Tibial nerve (tissue), 4 donors: ENCODE results near the gene PCCB. TPM values are rescaled to one million over a fixed set of nuclear protein-coding genes. Genes with fewer than 3 reads are reported as not detected.

Experiments
- DNase-seq, 2 donors: peaks; one replicate each; pipeline ENCODE4 v3.0.0-alpha.2; 2019; ENCODE audit warnings: low spot score in 2 of 2
- H3K27ac ChIP-seq, 4 donors: fragments of 200-600 bp; sonication (generic) in 3 of 4; one replicate each; pipeline ENCODE4 v1.5.1; 2017 to 2019; ENCODE audit warnings: mild to moderate bottlenecking in 1 of 4
- H3K27me3 ChIP-seq, 2 donors: fragments of 200-600 bp; sonication (generic) in 1 of 2; one replicate each; pipeline versions ENCODE4 v1.5.1 to v1.6.0; 2017 to 2019
- H3K36me3 ChIP-seq, 3 donors: fragments of 200-600 bp; sonication (generic); one replicate each; pipeline ENCODE4 v1.5.1; 2018 to 2019
- H3K4me1 ChIP-seq, 4 donors: fragments of 200-600 bp; sonication (generic) in 3 of 4; one replicate each; pipeline ENCODE4 v1.5.1; 2017 to 2019
- H3K4me3 ChIP-seq, 4 donors: fragments of 200-600 bp; sonication (generic) in 3 of 4; one replicate each; pipeline ENCODE4 v1.5.1; 2017 to 2019; ENCODE audit warnings: mild to moderate bottlenecking in 1 of 4, moderate library complexity in 1 of 4
- H3K9me3 ChIP-seq, 4 donors: fragments of 200-600 bp; sonication (generic) in 3 of 4; one replicate each; pipeline ENCODE4 v1.5.1; 2017 to 2019
- EP300 ChIP-seq, 2 donors: sonication (generic); formaldehyde crosslinking; IDR thresholded peaks; one replicate each; pipeline ENCODE4 v1.6.1; 2017; ENCODE audit warnings: antibody characterized with exemption in 2 of 2, mild to moderate bottlenecking in 1 of 2
- POLR2A ChIP-seq, 2 donors: fragments of 450-650 bp; IDR thresholded peaks; one replicate each; pipeline ENCODE4 v1.6.1; 2017; ENCODE audit warnings: antibody characterized with exemption in 2 of 2, mild to moderate bottlenecking in 2 of 2, moderate library complexity in 2 of 2
- WGBS, 2 donors: methylation state at CpG; one replicate each; pipeline ENCODE4 v1.1.5; 2018; 5-methylcytosine and 5-hydroxymethylcytosine counted together
- total RNA-seq, 4 donors: library from RNA; depleted of rRNA; stranded (reverse); fragments of >200 nt; gene quantifications; one replicate each; pipeline ENCODE4 v1.1.0, GENCODE V29; 2016
- TF ChIP-seq, protein P1 (sequence below), 5 experiments: fragments of 200-600 bp in 3 of 5; fragments of 450-650 bp in 2 of 5; sonication (generic) in 3 of 5; IDR thresholded peaks; one replicate each; pipeline ENCODE4 v1.5.1; 2016 to 2019; ENCODE audit warnings: antibody characterized with exemption in 5 of 5, mild to moderate bottlenecking in 3 of 5, moderate library complexity in 2 of 5

PCCB gene
- total RNA-seq, 4 donors from 2014 or later, result 19.8 to 47.4 (median 27.8) TPM

DNA sequence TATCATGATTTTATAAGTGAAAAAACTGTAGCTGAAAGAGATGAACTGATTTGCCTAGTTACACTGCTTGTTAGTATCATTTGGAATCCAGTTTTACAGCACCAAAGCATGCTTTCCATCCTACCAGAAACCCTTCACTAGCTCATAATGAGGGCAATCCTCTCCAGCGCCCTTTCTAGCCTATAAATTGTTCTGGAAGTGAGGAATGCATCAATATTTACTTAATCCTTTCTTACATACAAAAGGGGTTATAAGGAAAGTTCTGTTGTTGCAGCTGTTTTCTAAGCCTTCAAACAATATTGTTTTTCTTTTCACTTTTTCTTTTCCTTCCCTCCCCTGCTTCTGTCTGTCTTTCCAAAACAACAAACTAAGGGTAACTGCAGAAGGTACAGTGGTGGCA, 11.0 kb upstream of the PCCB start:
- H3K36me3 ChIP-seq, result no peaks in the 10 kb centered on the region
- no peaks in the 10 kb centered on the region for H3K27me3 ChIP-seq
- H3K4me3 ChIP-seq, result no peak overlapping the region
- no peaks in the 10 kb centered on the region for H3K9me3 ChIP-seq
- DNase-seq, result no peak
- no peak overlapping the region for H3K27ac ChIP-seq
- H3K4me1 ChIP-seq, result no peaks in the 10 kb centered on the region
- WGBS, 2 donors, result 28 to 29% methylated on average over 1 of the region's 1 CpG
- TF ChIP-seq POLR2A (IDR thresholded peaks at IDR 0.05), result no peak
- TF ChIP-seq, protein P1, sequence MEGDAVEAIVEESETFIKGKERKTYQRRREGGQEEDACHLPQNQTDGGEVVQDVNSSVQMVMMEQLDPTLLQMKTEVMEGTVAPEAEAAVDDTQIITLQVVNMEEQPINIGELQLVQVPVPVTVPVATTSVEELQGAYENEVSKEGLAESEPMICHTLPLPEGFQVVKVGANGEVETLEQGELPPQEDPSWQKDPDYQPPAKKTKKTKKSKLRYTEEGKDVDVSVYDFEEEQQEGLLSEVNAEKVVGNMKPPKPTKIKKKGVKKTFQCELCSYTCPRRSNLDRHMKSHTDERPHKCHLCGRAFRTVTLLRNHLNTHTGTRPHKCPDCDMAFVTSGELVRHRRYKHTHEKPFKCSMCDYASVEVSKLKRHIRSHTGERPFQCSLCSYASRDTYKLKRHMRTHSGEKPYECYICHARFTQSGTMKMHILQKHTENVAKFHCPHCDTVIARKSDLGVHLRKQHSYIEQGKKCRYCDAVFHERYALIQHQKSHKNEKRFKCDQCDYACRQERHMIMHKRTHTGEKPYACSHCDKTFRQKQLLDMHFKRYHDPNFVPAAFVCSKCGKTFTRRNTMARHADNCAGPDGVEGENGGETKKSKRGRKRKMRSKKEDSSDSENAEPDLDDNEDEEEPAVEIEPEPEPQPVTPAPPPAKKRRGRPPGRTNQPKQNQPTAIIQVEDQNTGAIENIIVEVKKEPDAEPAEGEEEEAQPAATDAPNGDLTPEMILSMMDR (IDR thresholded peaks at IDR 0.05), result no peak
- no peak for TF ChIP-seq EP300 (IDR thresholded peaks at IDR 0.05)

DNA sequence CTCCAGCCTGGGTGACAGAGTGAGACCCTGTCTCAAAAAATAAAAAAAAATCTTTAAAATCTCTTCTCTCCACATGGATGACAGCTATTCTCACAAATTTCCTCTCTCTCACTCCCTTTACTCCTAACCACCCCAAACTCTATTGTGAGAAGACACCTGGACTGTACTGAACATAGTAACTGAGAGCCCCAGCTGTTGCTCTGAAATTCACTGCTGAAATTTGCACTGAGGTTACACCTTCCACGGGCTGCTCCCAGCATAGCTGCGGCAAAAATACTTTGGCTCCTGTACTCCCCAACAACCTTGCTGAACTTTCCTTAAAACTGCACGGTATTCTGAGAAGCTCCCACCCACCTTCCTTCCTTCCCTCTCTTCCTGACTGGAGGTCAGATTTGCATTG, 4.4 kb upstream of the PCCB start:
- TF ChIP-seq EP300 (IDR thresholded peaks at IDR 0.05) (no peak), POLR2A (IDR thresholded peaks at IDR 0.05) (no peak)
- TF ChIP-seq, protein P1 (IDR thresholded peaks at IDR 0.05), result no peak
- WGBS, 2 donors, result 58 to 59% methylated on average over 3 of the region's 3 CpGs
- no peaks in the 10 kb centered on the region for H3K9me3 ChIP-seq

DNA sequence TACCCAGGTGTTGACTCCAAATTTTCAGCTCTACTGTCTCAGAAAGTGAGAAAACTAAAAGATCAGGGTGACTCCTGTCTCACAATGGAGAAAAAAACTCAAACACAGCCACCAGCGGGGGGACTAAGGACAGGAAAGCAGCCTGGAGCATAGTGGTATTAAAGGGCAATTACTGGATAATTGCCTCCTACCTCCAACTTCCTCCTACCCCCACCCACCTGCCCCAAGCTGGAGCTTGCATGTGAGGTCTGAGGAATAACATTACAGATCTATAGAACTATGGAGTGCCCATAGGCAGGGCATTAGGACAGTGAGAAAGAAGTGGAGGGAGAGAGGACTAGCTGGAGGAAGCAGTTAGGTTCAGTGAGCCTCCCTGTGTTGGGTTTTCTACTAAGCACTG, 2.7 kb upstream of the PCCB start:
- Histone ChIP-seq H3K9me3 (no peaks in the 10 kb centered on the region), H3K27ac (no peak overlapping the region), H3K4me3 (no peak overlapping the region), H3K4me1 (peaks cover 0 to 17% (median 12%) of the 10 kb centered on the region in 4 donors), H3K27me3 (no peaks in the 10 kb centered on the region), H3K36me3 (no peaks in the 10 kb centered on the region)
- TF ChIP-seq POLR2A (IDR thresholded peaks at IDR 0.05) (no peak), EP300 (IDR thresholded peaks at IDR 0.05) (no peak)
- TF ChIP-seq, protein P1 (IDR thresholded peaks at IDR 0.05), result no peak
- no peak for DNase-seq
- WGBS, 2 donors, result 55 to 58% methylated on average over 1 of the region's 1 CpG

More for the DNA sequence above, 4.4 kb upstream of the PCCB start:
- Histone ChIP-seq H3K4me3 (no peak overlapping the region), H3K27ac (no peak overlapping the region), H3K27me3 (no peaks in the 10 kb centered on the region), H3K36me3 (no peaks in the 10 kb centered on the region), H3K4me1 (peaks cover 0 to 5% (median 2%) of the 10 kb centered on the region in 4 donors)
- DNase-seq, result no peak

DNA sequence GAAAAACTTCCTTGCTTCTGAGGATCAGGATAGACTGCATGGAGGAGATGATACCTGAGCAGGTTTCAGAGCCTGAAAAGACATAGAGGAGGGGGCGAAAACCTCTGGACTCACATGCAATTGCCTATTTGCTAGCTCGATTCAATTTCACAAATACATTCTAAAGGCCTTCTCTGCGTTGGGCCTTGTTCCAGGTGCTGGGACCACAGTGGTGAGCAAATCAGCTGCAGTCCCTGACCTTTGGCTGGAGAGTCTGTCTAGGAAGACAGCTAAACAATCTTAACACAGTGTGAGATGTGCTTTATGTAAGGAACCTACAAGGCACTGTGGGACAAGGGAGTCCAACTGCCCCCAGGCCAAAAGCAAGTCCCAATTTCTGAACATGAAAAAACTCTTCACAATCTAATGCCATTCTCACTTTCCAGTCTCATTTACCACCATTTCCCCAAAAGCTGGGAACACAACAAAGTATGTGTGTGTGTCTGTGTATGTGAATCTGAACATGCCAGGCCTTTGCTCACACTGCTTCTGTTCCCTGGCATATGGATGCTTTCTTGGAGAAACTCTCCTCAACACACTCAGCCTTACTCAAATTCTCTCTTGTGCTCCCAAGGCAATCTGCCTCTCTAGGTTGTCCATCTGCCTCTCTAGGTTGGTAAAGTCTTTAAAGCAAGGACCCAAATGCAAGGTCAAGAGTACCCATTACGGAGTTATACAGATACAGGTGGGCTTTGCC, 2.1 kb upstream of the PCCB start:
- Histone ChIP-seq H3K27me3 (no peaks in the 10 kb centered on the region), H3K36me3 (no peaks in the 10 kb centered on the region), H3K4me3 (no peak overlapping the region), H3K9me3 (no peaks in the 10 kb centered on the region), H3K4me1 (peaks cover 0 to 17% (median 12%) of the 10 kb centered on the region in 4 donors), H3K27ac (no peak overlapping the region)
- TF ChIP-seq, protein P1 (IDR thresholded peaks at IDR 0.05), result no peak
- TF ChIP-seq POLR2A (IDR thresholded peaks at IDR 0.05) (no peak), EP300 (IDR thresholded peaks at IDR 0.05) (no peak)
- WGBS, 2 donors, result 75 to 81% methylated on average over 4 of the region's 4 CpGs
- no peak for DNase-seq

DNA sequence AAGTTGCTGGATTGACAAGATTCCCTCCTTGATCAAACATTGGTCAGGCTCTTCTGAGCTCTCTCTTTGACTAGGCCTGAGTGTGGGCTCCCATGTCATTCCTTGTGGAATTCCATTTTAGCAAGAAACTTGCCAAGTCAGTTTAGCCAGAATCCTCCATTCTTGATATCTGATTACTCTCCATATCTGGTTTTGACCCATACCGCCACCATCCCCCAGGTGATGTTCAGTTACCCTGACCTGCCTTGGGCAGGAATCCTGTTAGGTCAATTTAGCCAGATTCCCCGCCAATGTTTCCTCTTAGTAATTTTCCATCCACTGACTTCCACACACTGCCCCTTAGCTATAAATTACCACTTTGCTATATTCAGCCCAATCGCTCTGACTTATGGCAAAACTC, 1.0 kb upstream of the PCCB start:
- Histone ChIP-seq H3K4me3 (no peak overlapping the region), H3K27ac (no peak overlapping the region), H3K9me3 (no peaks in the 10 kb centered on the region), H3K27me3 (no peaks in the 10 kb centered on the region), H3K4me1 (peaks cover 0 to 17% (median 12%) of the 10 kb centered on the region in 4 donors), H3K36me3 (no peaks in the 10 kb centered on the region)
- DNase-seq, result no peak
- TF ChIP-seq, protein P1 (IDR thresholded peaks at IDR 0.05), result no peak
- TF ChIP-seq EP300 (IDR thresholded peaks at IDR 0.05) (no peak), POLR2A (IDR thresholded peaks at IDR 0.05) (no peak)
- 94% methylated on average over 3 of the region's 3 CpGs for WGBS, 2 donors
